ENCODE results near the gene GAS7.

GRCh38 chr17:10041287-10041612 is 157.2 kb downstream of the GAS7 start:
- TF ChIP-seq CTCF (IDR thresholded peaks at IDR 0.05): no peak
- no peak for TF ChIP-seq POLR2A (IDR thresholded peaks at IDR 0.05)
- TF ChIP-seq EP300 (IDR thresholded peaks at IDR 0.05): no peak

Data from tibial nerve (tissue), 4 donors.